SU-DHL-6 (cell line): ENCODE results near the gene THEM5.
"Not testable (repeated sequence)": the region's sequence is repeated elsewhere in the genome, so short reads cannot be mapped to it uniquely, and the experiment has no call there.

Source experiments
- H2AFZ ChIP-seq: fragments of 200-600 bp; sonication (generic); 2 replicates; pipeline ENCODE4 v1.6.1; 2014; ENCODE audit warnings: low read depth, mild to moderate bottlenecking, moderate library complexity, mixed read lengths, antibody characterized with exemption, low read length; ENCODE audit not compliant: severe bottlenecking
- H3F3A ChIP-seq: fragments of 200-600 bp; shearing (Covaris generic); 2 replicates; pipeline ENCODE4 v1.6.0; 2016; ENCODE audit warnings: antibody characterized with exemption, mild to moderate bottlenecking; ENCODE audit not compliant: insufficient read depth
- H3K27ac ChIP-seq: fragments of 200-600 bp; sonication (generic); 2 replicates; pipeline ENCODE4 v1.5.1; 2016; ENCODE audit warnings: low read depth, mild to moderate bottlenecking, low read length, moderate library complexity, mixed read lengths
- H3K27me3 ChIP-seq: fragments of 200-600 bp; sonication (generic), shearing (Covaris generic); 2 replicates; pipeline ENCODE4 v1.6.0; 2014; ENCODE audit warnings: mild to moderate bottlenecking, low read length
- H3K36me3 ChIP-seq: fragments of 200-600 bp; sonication (generic); 2 replicates; pipeline ENCODE4 v1.6.1; 2014; ENCODE audit warnings: mild to moderate bottlenecking, low read length, mixed read lengths
- H3K4me2 ChIP-seq: fragments of 300-600, 200-600 bp; shearing (Covaris generic), sonication (generic); 2 replicates; pipeline ENCODE4 v1.6.0; 2014; ENCODE audit warnings: low read length, low read depth, mild to moderate bottlenecking; ENCODE audit not compliant: poor library complexity, severe bottlenecking
- H3K4me3 ChIP-seq: fragments of 200-600 bp; sonication (generic); 2 replicates; pipeline ENCODE4 v1.5.1; 2014; ENCODE audit warnings: antibody characterized with exemption, low read length, mild to moderate bottlenecking, mixed read lengths; ENCODE audit not compliant: insufficient read depth, poor library complexity, severe bottlenecking
- H3K79me2 ChIP-seq: fragments of 200-600 bp; sonication (generic); 2 replicates; pipeline ENCODE4 v1.6.1; 2014; ENCODE audit warnings: mild to moderate bottlenecking, low read length, moderate library complexity; ENCODE audit not compliant: insufficient read depth
- H3K9ac ChIP-seq: fragments of 200-600 bp; sonication (generic); 2 replicates; pipeline ENCODE4 v1.7.0; 2014; ENCODE audit warnings: mild to moderate bottlenecking, low read length
- H3K9me2 ChIP-seq: fragments of 200-600 bp; sonication (generic); replicated peaks from 2 replicates; pipeline ENCODE4 v1.6.1; 2014; ENCODE audit warnings: low read length; ENCODE audit not compliant: insufficient read depth
- H3K9me3 ChIP-seq: fragments of 200-600 bp; sonication (generic); 2 replicates; pipeline ENCODE4 v1.6.1; 2014; ENCODE audit warnings: low read length, mixed read lengths; ENCODE audit not compliant: insufficient read depth
- H4K20me1 ChIP-seq: fragments of 200-600 bp; sonication (generic); 2 replicates; pipeline ENCODE4 v1.6.1; 2014; ENCODE audit warnings: low read depth, mild to moderate bottlenecking, antibody characterized with exemption, low read length, moderate library complexity, mixed read lengths
- EZH2phosphoT487 ChIP-seq: fragments of 200-600 bp; sonication (generic), shearing (Covaris generic); conservative IDR thresholded peaks from 2 replicates; pipeline ENCODE4 v1.6.1; 2018; ENCODE audit warnings: mild to moderate bottlenecking, antibody characterized with exemption, low read length, moderate library complexity, mixed read lengths
- TF ChIP-seq, protein P1 (sequence below): fragments of 200-600 bp; sonication (generic); IDR thresholded peaks from one replicate; pipeline ENCODE4 v1.5.1; 2017; ENCODE audit warnings: antibody characterized with exemption, mild to moderate bottlenecking, low read length, moderate library complexity; ENCODE audit not compliant: insufficient read depth, poor library complexity, severe bottlenecking

The THEM5 gene, protein sequence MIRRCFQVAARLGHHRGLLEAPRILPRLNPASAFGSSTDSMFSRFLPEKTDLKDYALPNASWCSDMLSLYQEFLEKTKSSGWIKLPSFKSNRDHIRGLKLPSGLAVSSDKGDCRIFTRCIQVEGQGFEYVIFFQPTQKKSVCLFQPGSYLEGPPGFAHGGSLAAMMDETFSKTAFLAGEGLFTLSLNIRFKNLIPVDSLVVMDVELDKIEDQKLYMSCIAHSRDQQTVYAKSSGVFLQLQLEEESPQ

DNA sequence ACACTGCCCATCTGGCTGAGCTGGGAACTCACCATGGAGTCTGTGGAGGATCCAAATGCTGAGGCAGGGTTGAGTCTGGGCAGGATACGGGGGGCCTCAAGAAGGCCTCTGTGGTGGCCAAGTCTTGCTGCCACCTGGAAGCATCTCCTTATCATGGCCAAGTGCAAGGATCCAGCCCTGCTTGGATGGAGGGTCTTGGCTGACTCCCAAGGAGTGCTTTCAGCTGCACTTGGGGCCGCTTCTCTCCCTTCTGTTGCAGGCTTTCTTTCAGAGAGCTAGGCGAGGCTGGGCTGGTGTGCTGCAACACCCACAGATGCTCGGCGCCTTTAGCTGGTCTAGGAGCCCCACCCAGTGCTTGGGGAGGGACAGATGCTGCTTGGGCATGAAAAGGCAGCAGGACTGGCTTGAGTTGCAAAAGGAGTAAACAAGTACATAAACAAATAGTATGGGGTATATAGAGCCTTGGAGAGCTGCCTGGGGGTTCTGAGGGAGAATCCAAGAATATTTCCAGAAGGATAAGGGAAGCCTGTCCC, at the start of gene THEM5:
Gene THEM5 (minus strand): TSS at position 302 of the 533 bp plus-strand sequence. CDS start 147 bp downstream, at position 155.
- H3K27me3 ChIP-seq, result no peaks in the 10 kb centered on the region
- no peak within 1 kb of the TSS for H3K9ac ChIP-seq
- no peak within 1 kb of the TSS for H3K4me3 ChIP-seq
- H3K36me3 ChIP-seq, result no peaks in the 10 kb centered on the region
- H4K20me1 ChIP-seq, result no peaks in the 10 kb centered on the region
- no peak within 1 kb of the TSS for H3K4me2 ChIP-seq
- H3K27ac ChIP-seq, result no peak within 1 kb of the TSS
- H2AFZ ChIP-seq, result no peak within 1 kb of the TSS
- H3F3A ChIP-seq, result no peaks in the 10 kb centered on the region
- H3K9me2 ChIP-seq, result no peaks in the 10 kb centered on the region
- no peak for TF ChIP-seq EZH2phosphoT487
- no peaks in the 10 kb centered on the region for H3K79me2 ChIP-seq
- H3K9me3 ChIP-seq, result no peaks in the 10 kb centered on the region

DNA sequence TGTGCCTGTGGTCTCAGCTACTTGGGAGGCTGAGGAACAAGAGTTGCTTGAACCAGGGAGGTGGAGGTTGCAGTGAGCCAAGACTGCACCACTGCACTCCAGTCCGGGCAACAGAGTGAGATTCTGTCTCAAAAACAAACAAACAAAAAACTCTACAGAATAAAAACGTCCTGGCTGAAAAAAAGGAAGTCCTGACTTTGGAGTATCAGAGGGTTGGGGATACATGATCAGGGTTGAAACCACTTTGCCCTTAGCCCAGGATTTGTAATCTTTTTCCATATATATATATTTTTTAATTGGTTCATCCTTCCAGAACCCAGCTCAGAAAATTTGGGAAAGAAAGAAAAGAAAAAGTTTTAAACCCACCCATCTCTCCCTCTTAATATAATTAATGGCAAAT, 49.3 kb upstream of the THEM5 start:
- H3K79me2 ChIP-seq, result peaks cover 39% of the 10 kb centered on the region; the same call in 1 of the 2 replicates

DNA sequence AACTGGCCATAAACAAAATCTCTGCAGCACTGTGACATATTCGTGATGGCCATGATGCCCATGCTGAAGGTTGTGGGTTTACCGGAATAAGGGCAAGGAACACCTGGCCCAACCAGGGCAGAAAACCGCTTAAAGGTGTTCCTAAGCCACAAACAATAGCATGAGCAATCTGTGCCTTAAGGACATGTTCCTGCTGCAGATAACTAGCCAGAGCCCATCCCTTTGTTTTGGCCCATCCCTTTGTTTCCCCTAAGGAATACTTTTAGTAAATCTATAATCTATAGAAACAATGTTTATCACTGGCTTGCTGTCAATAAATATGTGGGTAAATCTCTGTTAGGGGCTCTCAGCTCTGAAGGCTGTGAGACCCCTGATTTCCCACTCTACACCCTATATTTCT, 47.3 kb upstream of the THEM5 start:
- not testable (repeated sequence) for H3K9me2 ChIP-seq, H3F3A ChIP-seq, H3K4me2 ChIP-seq, H2AFZ ChIP-seq, H3K4me3 ChIP-seq, H3K9me3 ChIP-seq, H3K27me3 ChIP-seq, H3K27ac ChIP-seq, H3K36me3 ChIP-seq, H3K9ac ChIP-seq, H4K20me1 ChIP-seq
- peaks cover 39% of the 10 kb centered on the region; the same call in 1 of the 2 replicates for H3K79me2 ChIP-seq

More for the DNA sequence above, 49.3 kb upstream of the THEM5 start:
- Histone ChIP-seq H3K36me3 (peaks cover 8% of the 10 kb centered on the region), H3K27me3 (no peaks in the 10 kb centered on the region), H2AFZ (no peak overlapping the region), H3K27ac (no peak overlapping the region), H3K4me3 (no peak overlapping the region), H3K9me3 (peaks cover 7% of the 10 kb centered on the region; the same call in 1 of the 2 replicates), H3F3A (no peaks in the 10 kb centered on the region; the same call in 1 of the 2 replicates), H3K9me2 (no peaks in the 10 kb centered on the region), H3K9ac (no peak overlapping the region), H4K20me1 (no peaks in the 10 kb centered on the region), H3K4me2 (no peak overlapping the region)
- TF ChIP-seq, protein P1, sequence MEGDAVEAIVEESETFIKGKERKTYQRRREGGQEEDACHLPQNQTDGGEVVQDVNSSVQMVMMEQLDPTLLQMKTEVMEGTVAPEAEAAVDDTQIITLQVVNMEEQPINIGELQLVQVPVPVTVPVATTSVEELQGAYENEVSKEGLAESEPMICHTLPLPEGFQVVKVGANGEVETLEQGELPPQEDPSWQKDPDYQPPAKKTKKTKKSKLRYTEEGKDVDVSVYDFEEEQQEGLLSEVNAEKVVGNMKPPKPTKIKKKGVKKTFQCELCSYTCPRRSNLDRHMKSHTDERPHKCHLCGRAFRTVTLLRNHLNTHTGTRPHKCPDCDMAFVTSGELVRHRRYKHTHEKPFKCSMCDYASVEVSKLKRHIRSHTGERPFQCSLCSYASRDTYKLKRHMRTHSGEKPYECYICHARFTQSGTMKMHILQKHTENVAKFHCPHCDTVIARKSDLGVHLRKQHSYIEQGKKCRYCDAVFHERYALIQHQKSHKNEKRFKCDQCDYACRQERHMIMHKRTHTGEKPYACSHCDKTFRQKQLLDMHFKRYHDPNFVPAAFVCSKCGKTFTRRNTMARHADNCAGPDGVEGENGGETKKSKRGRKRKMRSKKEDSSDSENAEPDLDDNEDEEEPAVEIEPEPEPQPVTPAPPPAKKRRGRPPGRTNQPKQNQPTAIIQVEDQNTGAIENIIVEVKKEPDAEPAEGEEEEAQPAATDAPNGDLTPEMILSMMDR, result no peak
- no peak for TF ChIP-seq EZH2phosphoT487

DNA sequence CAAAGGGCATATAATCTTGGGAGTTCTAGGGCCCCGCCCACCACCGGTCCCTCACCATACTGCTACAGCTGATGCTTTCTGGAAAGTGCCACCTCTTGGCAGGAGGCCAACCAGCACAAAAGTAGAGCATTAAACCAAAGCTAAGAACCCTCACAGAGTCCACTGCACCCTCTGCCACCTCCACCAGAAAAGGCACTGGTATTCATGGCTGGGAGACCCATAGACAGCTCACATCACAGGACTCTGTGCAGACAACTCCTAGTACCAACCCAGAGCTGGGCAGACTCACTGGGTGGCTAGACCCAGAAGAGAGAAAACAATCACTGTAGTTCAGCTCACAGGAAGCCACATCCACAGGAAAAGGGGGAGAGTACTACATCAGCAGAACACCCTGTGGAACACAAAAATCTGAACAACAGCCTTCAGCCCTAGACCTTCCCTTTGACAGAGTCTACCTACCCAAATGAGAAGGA, 45.0 kb upstream of the THEM5 start:
- peaks cover 35% of the 10 kb centered on the region; the same call in 1 of the 2 replicates for H3K79me2 ChIP-seq
- no peaks in the 10 kb centered on the region for H3K9me2 ChIP-seq
- no peak overlapping the region for H3K4me3 ChIP-seq
- no peak overlapping the region for H3K4me2 ChIP-seq
- no peaks in the 10 kb centered on the region for H3K9me3 ChIP-seq
- TF ChIP-seq EZH2phosphoT487, result no peak
- TF ChIP-seq, protein P1, result no peak
- no peak overlapping the region for H3K9ac ChIP-seq
- peaks cover 7% of the 10 kb centered on the region; the same call in 1 of the 2 replicates for H3K36me3 ChIP-seq
- no peaks in the 10 kb centered on the region for H3K27me3 ChIP-seq
- no peaks in the 10 kb centered on the region for H4K20me1 ChIP-seq
- no peak overlapping the region for H2AFZ ChIP-seq
- no peak overlapping the region for H3K27ac ChIP-seq
- no peaks in the 10 kb centered on the region; the same call in 1 of the 2 replicates for H3F3A ChIP-seq
